Astrocyte (in vitro differentiated cells and primary cell): ENCODE results near the gene RNFT2. TPM values are rescaled to one million over a fixed set of nuclear protein-coding genes. Genes with fewer than 3 reads are reported as not detected.
"Not testable (repeated sequence)": the region's sequence is repeated elsewhere in the genome, so short reads cannot be mapped to it uniquely, and the experiment has no call there.

Source experiments
- DNase-seq: peaks from one replicate; pipeline ENCODE4 v3.0.0-alpha.2; 2010; ENCODE audit warnings: low read depth
- FAIRE-seq: peaks from 2 replicates; lab custom pipeline; 2011; peaks lifted over from hg19 to GRCh38; lab: Jason Lieb, UNC
- H2AFZ ChIP-seq: 2 replicates; pipeline ENCODE4 v1.6.0; 2012; ENCODE audit warnings: low read depth, low read length, inconsistent platforms
- H3K27ac ChIP-seq: 2 replicates; pipeline ENCODE4 v1.5.1; 2011; ENCODE audit warnings: low read depth, low read length, inconsistent platforms
- H3K27me3 ChIP-seq: 2 replicates; pipeline ENCODE4 v1.6.0; 2011; ENCODE audit warnings: low read length, inconsistent platforms; ENCODE audit not compliant: insufficient read depth
- H3K36me3 ChIP-seq: 2 replicates; pipeline ENCODE4 v1.5.1; 2011; ENCODE audit warnings: low read length, inconsistent platforms; ENCODE audit not compliant: insufficient read depth
- H3K4me1 ChIP-seq: 2 replicates; pipeline ENCODE4 v1.5.1; 2011; ENCODE audit warnings: low read length, inconsistent platforms; ENCODE audit not compliant: insufficient read depth
- H3K4me2 ChIP-seq: 2 replicates; pipeline ENCODE4 v1.6.0; 2012; ENCODE audit warnings: low read length, inconsistent platforms
- H3K4me3 ChIP-seq: 2 replicates; pipeline ENCODE4 v1.5.1; 2011; ENCODE audit warnings: low read depth, mild to moderate bottlenecking, low read length, inconsistent platforms; ENCODE audit not compliant: insufficient read depth
- H3K79me2 ChIP-seq: 2 replicates; pipeline ENCODE4 v1.6.0; 2012; ENCODE audit warnings: mild to moderate bottlenecking, low read length, inconsistent platforms; ENCODE audit not compliant: insufficient read depth
- H3K9ac ChIP-seq: 2 replicates; pipeline ENCODE4 v1.6.0; 2012; ENCODE audit warnings: mild to moderate bottlenecking, low read length, inconsistent platforms
- H3K9me3 ChIP-seq: 2 replicates; pipeline ENCODE4 v1.5.1; 2012; ENCODE audit warnings: low read depth, mild to moderate bottlenecking, low read length, inconsistent platforms; ENCODE audit not compliant: insufficient read depth
- H4K20me1 ChIP-seq: 2 replicates; pipeline ENCODE4 v1.6.0; 2012; ENCODE audit warnings: low read length, inconsistent platforms; ENCODE audit not compliant: insufficient read depth
- H3K27ac Mint-ChIP-seq: one replicate; pipeline ENCODE4 v1.8.0; 2021; ENCODE audit warnings: mild to moderate bottlenecking, mixed read lengths; ENCODE audit not compliant: unreplicated experiment
- H3K27me3 Mint-ChIP-seq: one replicate; pipeline ENCODE4 v1.8.0; 2021; ENCODE audit warnings: low read depth, mixed read lengths; ENCODE audit not compliant: unreplicated experiment
- H3K36me3 Mint-ChIP-seq: one replicate; pipeline ENCODE4 v1.8.0; 2021; ENCODE audit warnings: low read depth, mixed read lengths; ENCODE audit not compliant: unreplicated experiment
- H3K4me1 Mint-ChIP-seq: one replicate; pipeline ENCODE4 v1.8.0; 2021; ENCODE audit warnings: low read depth, mixed read lengths; ENCODE audit not compliant: unreplicated experiment
- H3K4me3 Mint-ChIP-seq: one replicate; pipeline ENCODE4 v1.8.0; 2021; ENCODE audit warnings: mild to moderate bottlenecking, moderate library complexity, mixed read lengths; ENCODE audit not compliant: unreplicated experiment
- H3K9me3 Mint-ChIP-seq: one replicate; pipeline ENCODE4 v1.8.0; 2021; ENCODE audit warnings: mild to moderate bottlenecking, mixed read lengths; ENCODE audit not compliant: unreplicated experiment
- EZH2 ChIP-seq: IDR thresholded peaks from 2 replicates; pipeline ENCODE4 v1.6.1; 2012; ENCODE audit warnings: mild to moderate bottlenecking, low read length, inconsistent platforms; ENCODE audit not compliant: insufficient read depth
- total RNA-seq: library from RNA; stranded (reverse); gene quantifications from 2 replicates; pipeline ENCODE4 v1.2.1, GENCODE V29; 2021
- TF ChIP-seq, protein P1 (sequence below): IDR thresholded peaks from 2 replicates; pipeline ENCODE4 v1.5.1; 2011; ENCODE audit warnings: low read depth, mild to moderate bottlenecking, inconsistent platforms, low read length, moderate library complexity; ENCODE audit not compliant: insufficient read depth

Gene RNFT2
- total RNA-seq, 1 donor from 2014 or later = 8.9 TPM

DNA sequence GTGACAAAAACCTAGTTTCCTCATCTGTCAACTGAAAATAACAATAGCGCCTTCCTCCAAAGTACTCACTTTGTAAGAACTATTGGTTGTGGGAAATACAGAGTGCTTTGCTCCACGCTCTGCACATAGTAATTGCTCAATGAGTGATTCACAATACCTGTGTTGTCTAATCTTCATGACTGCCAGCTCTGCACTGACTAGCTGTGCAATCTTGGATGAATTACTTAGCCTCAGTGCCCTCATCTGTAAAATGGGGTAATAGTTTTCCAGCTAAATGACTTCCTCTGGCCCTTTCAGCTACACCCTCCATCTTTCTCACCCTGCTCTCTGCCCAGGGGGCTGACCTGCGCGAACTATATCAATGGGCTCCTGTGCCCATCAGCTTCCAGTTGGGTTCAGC, 42.8 kb downstream of the RNFT2 start:
- Histone ChIP-seq H3K27me3 (no peaks in the 10 kb centered on the region), H2AFZ (no peak overlapping the region), H3K36me3 (no peaks in the 10 kb centered on the region), H3K4me2 (no peak overlapping the region), H3K4me1 (no peaks in the 10 kb centered on the region), H3K9me3 (no peaks in the 10 kb centered on the region), H3K79me2 (no peaks in the 10 kb centered on the region), H3K27ac (no peak overlapping the region), H3K9ac (no peak overlapping the region), H4K20me1 (no peaks in the 10 kb centered on the region), H3K4me3 (no peak overlapping the region)
- no peak for FAIRE-seq
- H3K9me3 Mint-ChIP-seq = no peaks in the 10 kb centered on the region
- H3K36me3 Mint-ChIP-seq = peaks cover 4% of the 10 kb centered on the region
- H3K27me3 Mint-ChIP-seq = no peaks in the 10 kb centered on the region
- no peak for DNase-seq
- H3K4me1 Mint-ChIP-seq = no peaks in the 10 kb centered on the region
- no peak overlapping the region for H3K27ac Mint-ChIP-seq
- no peak overlapping the region for H3K4me3 Mint-ChIP-seq
- no peak for TF ChIP-seq EZH2
- TF ChIP-seq, protein P1, sequence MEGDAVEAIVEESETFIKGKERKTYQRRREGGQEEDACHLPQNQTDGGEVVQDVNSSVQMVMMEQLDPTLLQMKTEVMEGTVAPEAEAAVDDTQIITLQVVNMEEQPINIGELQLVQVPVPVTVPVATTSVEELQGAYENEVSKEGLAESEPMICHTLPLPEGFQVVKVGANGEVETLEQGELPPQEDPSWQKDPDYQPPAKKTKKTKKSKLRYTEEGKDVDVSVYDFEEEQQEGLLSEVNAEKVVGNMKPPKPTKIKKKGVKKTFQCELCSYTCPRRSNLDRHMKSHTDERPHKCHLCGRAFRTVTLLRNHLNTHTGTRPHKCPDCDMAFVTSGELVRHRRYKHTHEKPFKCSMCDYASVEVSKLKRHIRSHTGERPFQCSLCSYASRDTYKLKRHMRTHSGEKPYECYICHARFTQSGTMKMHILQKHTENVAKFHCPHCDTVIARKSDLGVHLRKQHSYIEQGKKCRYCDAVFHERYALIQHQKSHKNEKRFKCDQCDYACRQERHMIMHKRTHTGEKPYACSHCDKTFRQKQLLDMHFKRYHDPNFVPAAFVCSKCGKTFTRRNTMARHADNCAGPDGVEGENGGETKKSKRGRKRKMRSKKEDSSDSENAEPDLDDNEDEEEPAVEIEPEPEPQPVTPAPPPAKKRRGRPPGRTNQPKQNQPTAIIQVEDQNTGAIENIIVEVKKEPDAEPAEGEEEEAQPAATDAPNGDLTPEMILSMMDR = no peak

- Mint-ChIP-seq H3K27me3 (no peaks in the 10 kb centered on the region), H3K36me3 (peaks cover 4% of the 10 kb centered on the region), H3K4me3 (no peak overlapping the region), H3K27ac (no peak overlapping the region), H3K9me3 (no peaks in the 10 kb centered on the region), H3K4me1 (no peaks in the 10 kb centered on the region)
- FAIRE-seq = no peak
- H2AFZ ChIP-seq = no peak overlapping the region
- no peak overlapping the region for H3K4me2 ChIP-seq
- no peak for TF ChIP-seq EZH2
- TF ChIP-seq, protein P1 = no peak
- H3K4me3 ChIP-seq = no peak overlapping the region
- no peaks in the 10 kb centered on the region for H3K27me3 ChIP-seq
- no peak overlapping the region for H3K27ac ChIP-seq
- H3K36me3 ChIP-seq = no peaks in the 10 kb centered on the region
- H3K9me3 ChIP-seq = no peaks in the 10 kb centered on the region
- no peaks in the 10 kb centered on the region for H3K4me1 ChIP-seq
- H3K9ac ChIP-seq = no peak overlapping the region
- no peak for DNase-seq
- no peaks in the 10 kb centered on the region for H3K79me2 ChIP-seq
- no peaks in the 10 kb centered on the region for H4K20me1 ChIP-seq
Measured at GRCh38 chr12:116783525-116784237, 45.6 kb downstream of the RNFT2 start.

DNA sequence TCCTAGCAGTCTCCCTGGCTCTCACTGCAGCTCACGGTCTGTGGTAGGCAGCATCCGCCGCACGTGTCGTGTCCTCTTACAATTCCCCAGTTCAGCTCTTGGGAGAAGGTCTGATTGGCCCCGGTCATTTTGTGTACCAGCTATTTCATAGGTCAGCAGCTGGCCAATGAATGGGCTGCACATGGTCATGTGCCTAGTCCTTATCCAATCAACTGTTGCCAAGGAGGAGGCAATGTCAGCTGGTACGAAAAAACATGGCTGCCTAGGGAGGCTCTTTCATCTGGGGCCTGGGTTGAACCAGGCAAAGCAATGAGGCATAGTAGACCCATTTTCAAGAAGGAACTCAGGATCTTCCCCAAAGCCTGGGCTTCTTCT, 46.1 kb downstream of the RNFT2 start:
- Histone ChIP-seq H3K4me1 (no peaks in the 10 kb centered on the region), H3K4me2 (no peak overlapping the region), H3K9ac (no peak overlapping the region), H3K27ac (no peak overlapping the region), H2AFZ (no peak overlapping the region), H3K36me3 (no peaks in the 10 kb centered on the region), H3K27me3 (no peaks in the 10 kb centered on the region), H3K4me3 (no peak overlapping the region), H3K9me3 (no peaks in the 10 kb centered on the region), H3K79me2 (no peaks in the 10 kb centered on the region), H4K20me1 (no peaks in the 10 kb centered on the region)
- peaks cover 2% of the 10 kb centered on the region for H3K36me3 Mint-ChIP-seq
- no peak overlapping the region for H3K4me3 Mint-ChIP-seq
- no peaks in the 10 kb centered on the region for H3K9me3 Mint-ChIP-seq
- no peak for DNase-seq
- H3K27ac Mint-ChIP-seq = no peak overlapping the region
- H3K27me3 Mint-ChIP-seq = no peaks in the 10 kb centered on the region
- no peak for FAIRE-seq
- no peaks in the 10 kb centered on the region for H3K4me1 Mint-ChIP-seq
- TF ChIP-seq, protein P1 = no peak
- no peak for TF ChIP-seq EZH2

- not testable (repeated sequence) for H3K9me3 ChIP-seq, H3K27ac ChIP-seq, H3K9me3 Mint-ChIP-seq, H3K4me2 ChIP-seq, DNase-seq, H3K27me3 Mint-ChIP-seq, H3K4me1 ChIP-seq, H3K27ac Mint-ChIP-seq, H3K4me1 Mint-ChIP-seq, H2AFZ ChIP-seq, H4K20me1 ChIP-seq, H3K4me3 ChIP-seq, FAIRE-seq, H3K27me3 ChIP-seq, H3K36me3 ChIP-seq, H3K4me3 Mint-ChIP-seq, H3K9ac ChIP-seq, H3K36me3 Mint-ChIP-seq, H3K79me2 ChIP-seq
Measured at GRCh38 chr12:116789562-116789961, 51.4 kb downstream of the RNFT2 start.
